ENCODE results near the gene MSANTD1. TPM values are rescaled to one million over a fixed set of nuclear protein-coding genes. Genes with fewer than 3 reads are reported as not detected.
A peak's percentile ranks its signal among the peaks of the same experiment; 100 is the strongest.

The MSANTD1 gene
- total and polyA plus RNA-seq, 2 of the 8 experiments (the other 6 are each of a cell fraction or from before 2014, with no cell fraction given): 0.23 to 0.45 TPM

GRCh38 chr4:3305610-3306371 lies 56.8 kb downstream of the MSANTD1 start:
- Histone ChIP-seq H2AK5ac (ENCODE audit: low read depth, low read length) (no peak overlapping the region), H3K9ac (replicated peaks in 1 of 4; ENCODE audit: extremely low read depth in 1 of 4, low read depth in 3 of 4, low read length in 3 of 4) (no peak overlapping the region), H3K9me3 (ENCODE audit: insufficient read depth in 2 of 2, low read depth in 1 of 2, low read length in 1 of 2) (no peaks in the 10 kb centered on the region), H2AFZ (ENCODE audit: low read length) (no peak overlapping the region), H3K4me3 (ENCODE audit: extremely low read depth in 1 of 4, insufficient read depth in 2 of 4, low read depth in 3 of 4, low read length in 4 of 4) (no peak overlapping the region), H4K8ac (ENCODE audit: extremely low read depth, insufficient read depth, low read length) (no peak overlapping the region), H3K79me1 (ENCODE audit: low read depth, low read length) (peaks cover 16% of the 10 kb centered on the region), H2BK12ac (ENCODE audit: low read depth, low read length) (no peak overlapping the region), H3K4ac (replicated peaks; ENCODE audit: insufficient read length, low read depth, low read length) (no peak overlapping the region), H3K23me2 (ENCODE audit: low read depth, low read length) (no peaks in the 10 kb centered on the region), H2BK5ac (ENCODE audit: low read depth, low read length) (0 out of 2 replicates have a peak overlapping the region, but pooled peaks have one; percentile 20), H4K91ac (replicated peaks; ENCODE audit: insufficient read length, low read length) (no peak overlapping the region), H3K4me1 (replicated peaks in 1 of 4; ENCODE audit: control insufficient read depth in 3 of 4, insufficient read depth in 4 of 4, low read length in 3 of 4) (peaks cover 0 to 18% (median 6%) of the 10 kb centered on the region in 4 experiments; a peak in 4 of 7 replicates), H3K27ac (ENCODE audit: low read depth, low read length) (no peak overlapping the region), H3K23ac (ENCODE audit: insufficient read length) (no peak overlapping the region), H3K18ac (ENCODE audit: extremely low read depth, low read length) (no peak overlapping the region; the same call in 1 of the 2 replicates), H4K20me1 (replicated peaks in 1 of 2; ENCODE audit: control insufficient read depth in 1 of 2, insufficient read depth in 2 of 2, low read length in 2 of 2) (peaks cover 10 to 17% of the 10 kb centered on the region in 2 experiments), H3K4me2 (ENCODE audit: insufficient read depth in 1 of 2, low read depth in 2 of 2, low read length in 2 of 2) (no peak overlapping the region), H3K79me2 (ENCODE audit: control insufficient read depth in 1 of 2, insufficient read depth in 2 of 2, low read length in 2 of 2) (peaks cover 0 to 3% of the 10 kb centered on the region in 2 experiments; a peak in 1 of 4 replicates), H4K5ac (ENCODE audit: insufficient read length, low read depth, low read length) (no peak overlapping the region), H3K56ac (replicated peaks; ENCODE audit: insufficient read length, low read depth, low read length) (no peak overlapping the region), H2BK15ac (ENCODE audit: low read length) (0 out of 2 replicates have a peak overlapping the region, but pooled peaks have one; percentile 53), H3K27me3 (replicated peaks in 1 of 4; ENCODE audit: control insufficient read depth in 3 of 4, extremely low read depth in 1 of 4, insufficient read depth in 3 of 4, low read length in 3 of 4) (no peaks in the 10 kb centered on the region), H2BK20ac (ENCODE audit: low read length) (no peak overlapping the region), H3K14ac (ENCODE audit: insufficient read length) (no peak overlapping the region), H2BK120ac (replicated peaks; ENCODE audit: low read depth, low read length) (no peak overlapping the region), H3K36me3 (ENCODE audit: control insufficient read depth in 2 of 4, insufficient read depth in 4 of 4, low read length in 3 of 4) (no peaks in the 10 kb centered on the region)
- POLR2A ChIA-PET (ENCODE audit: partially characterized antibody): interaction anchor here (1.3 kb wide), 1 partner anchor 13 kb away, joined by 3 read pairs; no protein-coding TSS in a partner anchor
- FAIRE-seq: no peak
- 93% methylated on average over 9 of the region's 9 CpGs; no CpG with 5 or more reads in 1 of the 2 experiments for WGBS, 2 experiments (ENCODE audit: extremely low coverage in 1 of 2, insufficient coverage in 1 of 2, insufficient read length in 1 of 2, insufficient replicate concordance in 2 of 2, low coverage in 1 of 2, low lambda C conversion rate in 2 of 2, missing lambda C conversion rate in 1 of 2)
- TF ChIP-seq HDAC2 (IDR thresholded peaks at IDR 0.05; ENCODE audit: borderline replicate concordance in 1 of 2, low read depth in 2 of 2, low read length in 2 of 2): no peak
- TF ChIP-seq SP4 (IDR thresholded peaks at IDR 0.05; ENCODE audit: low read length): no peak
- no peak for TF ChIP-seq GTF2F1 (IDR thresholded peaks at IDR 0.05; ENCODE audit: borderline replicate concordance, low read depth, low read length)
- CTCF ChIA-PET (ENCODE audit: partially characterized antibody): interaction anchor here (0.7 to 2.0 kb wide), 7 partner anchors 12 to 209 kb away, joined by 3 to 19 read pairs (median 3); no protein-coding TSS in a partner anchor
- DNase-seq (ENCODE audit: low read depth in 1 of 2, low spot score in 2 of 2): no peak

Measured in H1 (cell line).